SKM-1 treated with dmso at 0.1 percent for 144 hours (cell line): ENCODE results near the gene CBX8.

Experiments used
- DNase-seq: peaks from one replicate; lab custom pipeline; 2025; ENCODE audit not compliant: unreplicated experiment; lab: John Stamatoyannopoulos, UW

Gene CBX8

GRCh38 chr17:79795795-79796443 lies 958 bp downstream of the CBX8 start:
- DNase-seq, result peak; percentile 56

- DNase-seq, result no peak
These were observed 2.0 kb downstream of the CBX8 start for GRCh38 chr17:79794659-79795511.

- no peak for DNase-seq
These were observed 3.0 kb downstream of the CBX8 start for GRCh38 chr17:79793924-79794304.

- no peak for DNase-seq
These were observed 3.6 kb downstream of the CBX8 start for GRCh38 chr17:79792984-79793923.

- DNase-seq, result no peak
These were observed 4.5 kb downstream of the CBX8 start for GRCh38 chr17:79792341-79792871.

GRCh38 chr17:79791735-79792161 lies 5.1 kb downstream of the CBX8 start:
- DNase-seq, result no peak

GRCh38 chr17:79790805-79791734 lies 5.8 kb downstream of the CBX8 start:
- DNase-seq, result no peak

- DNase-seq, result no peak
These were observed 6.7 kb downstream of the CBX8 start for GRCh38 chr17:79789943-79790804.

- no peak for DNase-seq
These were observed 7.6 kb downstream of the CBX8 start for GRCh38 chr17:79788989-79789942.

GRCh38 chr17:79788455-79788854 lies 8.4 kb downstream of the CBX8 start:
- DNase-seq, result no peak

- no peak for DNase-seq
These were observed 9.8 kb downstream of the CBX8 start for GRCh38 chr17:79786930-79787643.

GRCh38 chr17:79785900-79786810 lies 10.7 kb downstream of the CBX8 start:
- no peak for DNase-seq

GRCh38 chr17:79785017-79785899 lies 11.6 kb downstream of the CBX8 start:
- no peak for DNase-seq

- no peak for DNase-seq
These were observed 12.4 kb downstream of the CBX8 start for GRCh38 chr17:79784353-79785016.

GRCh38 chr17:79783891-79784290 lies 13.0 kb downstream of the CBX8 start:
- DNase-seq, result no peak
